HG03354 (cell line): ENCODE results near the gene NTNG2.

Experiments
- ATAC-seq: cut with Tn5 transposase; IDR thresholded peaks from one replicate; pipeline ENCODE4 v1.9.1; 2021; ENCODE audit warnings: mild to moderate bottlenecking; ENCODE audit not compliant: unreplicated experiment, poor library complexity, severe bottlenecking

Gene NTNG2

GRCh38 chr9:132293145-132293721, 131.4 kb downstream of the NTNG2 start:
- no peak for ATAC-seq
